DND-41 (cell line): ENCODE measurements around the gene LHPP.
"Not testable (repeated sequence)": the region's sequence is repeated elsewhere in the genome, so short reads cannot be mapped to it uniquely, and the experiment has no call there.

Experiments used
- CTCF ChIP-seq: IDR thresholded peaks from 2 replicates; pipeline ENCODE4 v1.5.1; 2012; ENCODE audit warnings: borderline replicate concordance, low read length, moderate library complexity, mild to moderate bottlenecking; ENCODE audit not compliant: poor library complexity, severe bottlenecking; ENCODE audit errors: extremely low read depth
- EZH2 ChIP-seq: IDR thresholded peaks from 3 replicates; pipeline ENCODE4 v1.6.1; 2012; ENCODE audit warnings: borderline replicate concordance, low read depth, mild to moderate bottlenecking, moderate library complexity, low read length, inconsistent platforms; ENCODE audit not compliant: severe bottlenecking

GRCh38 chr10:124610851-124611250, 149.2 kb downstream of the LHPP start:
- TF ChIP-seq CTCF, EZH2: not testable (repeated sequence)
